A673 (cell line): Measurements from ENCODE around the gene VAV2. TPM values are rescaled to one million over a fixed set of nuclear protein-coding genes. Genes with fewer than 3 reads are reported as not detected.

Experiments
- BruUV-seq: library from RNA; stranded (reverse); fragments of 400-500 nt; replicated peaks from 2 replicates; lab custom pipeline; 2021; lab: Mats Ljungman, UMichigan
- CTCF ChIA-PET: fragments of 300-600 bp; sonication (Branson Sonifier 250); formaldehyde crosslinking; loops from one replicate; lab custom pipeline; 2022; ENCODE audit warnings: antibody characterized with exemption; lab: Charles Lee
- POLR2A ChIA-PET: fragments of 300-600 bp; sonication (Branson Sonifier 250); formaldehyde crosslinking; loops from one replicate; lab custom pipeline; 2022; ENCODE audit warnings: antibody characterized with exemption; ENCODE audit not compliant: low non-redundant PET; lab: Charles Lee
- DNase-seq: peaks from one replicate; pipeline ENCODE4 v3.0.0-alpha.2; 2015; ENCODE audit warnings: low spot score
- H3K27ac ChIP-seq: fragments of 200-600 bp; sonication (generic); 2 replicates; pipeline ENCODE4 v1.5.1; 2016; ENCODE audit warnings: mixed run types, low read depth, mild to moderate bottlenecking, mixed read lengths, antibody characterized with exemption, low read length; ENCODE audit not compliant: poor library complexity, severe bottlenecking
- H3K27me3 ChIP-seq: fragments of 200-600 bp; sonication (generic); replicated peaks from 2 replicates; pipeline ENCODE4 v1.6.1; 2017; ENCODE audit warnings: mixed run types, low read depth, mild to moderate bottlenecking, mixed read lengths, antibody characterized with exemption, low read length; ENCODE audit not compliant: insufficient read depth, poor library complexity
- H3K36me3 ChIP-seq: fragments of 200-600 bp; sonication (generic); 2 replicates; pipeline ENCODE4 v1.6.1; 2016; ENCODE audit warnings: mixed run types, mild to moderate bottlenecking, mixed read lengths, antibody characterized with exemption, low read length; ENCODE audit not compliant: insufficient read depth, poor library complexity, severe bottlenecking
- H3K4me1 ChIP-seq: fragments of 200-600 bp; sonication (generic); 2 replicates; pipeline ENCODE4 v1.6.1; 2017; ENCODE audit warnings: mixed run types, mild to moderate bottlenecking, mixed read lengths, antibody characterized with exemption, low read length; ENCODE audit not compliant: insufficient read depth, poor library complexity, severe bottlenecking
- H3K4me3 ChIP-seq: fragments of 200-600 bp; sonication (generic); 2 replicates; pipeline ENCODE4 v1.5.1; 2016; ENCODE audit warnings: low read depth, mixed run types, mild to moderate bottlenecking, mixed read lengths, low read length; ENCODE audit not compliant: poor library complexity, severe bottlenecking
- H3K9me3 ChIP-seq: fragments of 200-600 bp; sonication (generic); 2 replicates; pipeline ENCODE4 v1.6.1; 2016; ENCODE audit warnings: mixed run types, low read depth, mild to moderate bottlenecking, mixed read lengths, antibody characterized with exemption, low read length; ENCODE audit not compliant: poor library complexity, severe bottlenecking
- CTCF ChIP-seq: fragments of 300-800, 200-600 bp; sonication (generic); conservative IDR thresholded peaks from 2 replicates; pipeline ENCODE4 v1.5.1; 2017; ENCODE audit warnings: low read depth, mild to moderate bottlenecking, antibody characterized with exemption, low read length, moderate library complexity, mixed read lengths
- EZH2 ChIP-seq: fragments of 200-600 bp; sonication (generic); IDR thresholded peaks from 2 replicates; pipeline ENCODE4 v1.6.1; 2017; ENCODE audit warnings: borderline replicate concordance, low read depth, mild to moderate bottlenecking, mixed read lengths, antibody characterized with exemption, low read length; ENCODE audit not compliant: poor library complexity, severe bottlenecking
- intact Hi-C: fragments of 100-400 bp; cut with micrococcal nuclease; formaldehyde crosslinking; loops from one replicate; pipeline ENCODE4 v1.10.0; 2022; ENCODE audit not compliant: unreplicated experiment
- total RNA-seq: library from RNA; stranded (reverse); gene quantifications from 2 replicates; pipeline ENCODE4 v1.2.3, GENCODE V29; 2021

VAV2 gene
- total RNA-seq, 1 experiment from 2014 or later = 16.4 TPM

- CTCF ChIA-PET = no interaction called here
- TF ChIP-seq CTCF (no peak), EZH2 (no peak)
- DNase-seq = no peak
These were observed 136.8 kb downstream of the VAV2 start for GRCh38 chr9:133855371-133855770.

GRCh38 chr9:133854765-133855164 lies 137.4 kb downstream of the VAV2 start:
- no TSS peak for BruUV-seq
- POLR2A ChIA-PET = no interaction called here
- CTCF ChIA-PET = no interaction called here
- Histone ChIP-seq H3K27me3 (no peaks in the 10 kb centered on the region), H3K27ac (no peak overlapping the region), H3K4me3 (no peak overlapping the region), H3K9me3 (no peaks in the 10 kb centered on the region), H3K36me3 (no peaks in the 10 kb centered on the region), H3K4me1 (no peaks in the 10 kb centered on the region)
- TF ChIP-seq EZH2 (no peak), CTCF (no peak)
- intact Hi-C loops = no loop called here
- DNase-seq = no peak

More at GRCh38 chr9:133855371-133855770, 136.8 kb downstream of the VAV2 start:
- Histone ChIP-seq H3K27me3 (no peaks in the 10 kb centered on the region), H3K36me3 (no peaks in the 10 kb centered on the region), H3K4me1 (no peaks in the 10 kb centered on the region), H3K9me3 (no peaks in the 10 kb centered on the region), H3K27ac (no peak overlapping the region), H3K4me3 (no peak overlapping the region)
- POLR2A ChIA-PET = no interaction called here
- intact Hi-C loops = no loop called here
- BruUV-seq = no TSS peak

- no peak for TF ChIP-seq EZH2
- no peak for TF ChIP-seq CTCF
- H3K4me1 ChIP-seq = no peaks in the 10 kb centered on the region
- H3K27ac ChIP-seq = no peak overlapping the region
- intact Hi-C loops = no loop called here
- DNase-seq = no peak
- no peaks in the 10 kb centered on the region for H3K27me3 ChIP-seq
- BruUV-seq = no TSS peak
- ChIA-PET CTCF (no interaction called here), POLR2A (no interaction called here)
- H3K4me3 ChIP-seq = no peak overlapping the region
- no peaks in the 10 kb centered on the region for H3K9me3 ChIP-seq
- H3K36me3 ChIP-seq = no peaks in the 10 kb centered on the region
These were observed 138.1 kb downstream of the VAV2 start for GRCh38 chr9:133854048-133854447.
